Measurements from ENCODE around the gene SLC25A46. TPM values are rescaled to one million over a fixed set of nuclear protein-coding genes. Genes with fewer than 3 reads are reported as not detected.
"Not testable (repeated sequence)": the region's sequence is repeated elsewhere in the genome, so short reads cannot be mapped to it uniquely, and the experiment has no call there.

Gene SLC25A46
- total RNA-seq, 6 experiments from 2014 or later: 46.9 to 54.2 (median 49.2) TPM

DNA sequence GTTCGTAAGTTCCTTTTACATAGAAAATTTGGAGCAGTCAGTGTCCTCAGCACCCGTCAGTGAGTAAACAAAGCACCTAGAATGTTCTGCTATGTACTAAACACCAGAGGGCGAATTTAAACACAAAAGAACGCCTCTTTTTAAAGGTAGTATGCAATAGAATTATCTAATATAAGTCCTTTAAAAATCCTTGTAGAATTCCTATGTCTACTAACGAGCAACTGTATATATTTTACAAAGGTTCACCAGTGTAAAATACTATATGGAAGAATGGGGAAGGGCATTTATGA lies 11.8 kb upstream of the SLC25A46 start:
- Mint-ChIP-seq H3K27ac (no peak overlapping the region), H3K27me3 (ENCODE audit: insufficient read depth) (no peaks in the 10 kb centered on the region; the same call in 1 of the 2 replicates), H3K4me3 (peak overlapping the region; percentile 85), H3K9me3 (peaks cover 4% of the 10 kb centered on the region), H3K4me1 (ENCODE audit: low read depth) (peaks cover 7% of the 10 kb centered on the region; the same call in 1 of the 2 replicates), H3K36me3 (ENCODE audit: low read depth) (no peaks in the 10 kb centered on the region)
- no peak for DNase-seq
- TF ChIP-seq, protein P1, sequence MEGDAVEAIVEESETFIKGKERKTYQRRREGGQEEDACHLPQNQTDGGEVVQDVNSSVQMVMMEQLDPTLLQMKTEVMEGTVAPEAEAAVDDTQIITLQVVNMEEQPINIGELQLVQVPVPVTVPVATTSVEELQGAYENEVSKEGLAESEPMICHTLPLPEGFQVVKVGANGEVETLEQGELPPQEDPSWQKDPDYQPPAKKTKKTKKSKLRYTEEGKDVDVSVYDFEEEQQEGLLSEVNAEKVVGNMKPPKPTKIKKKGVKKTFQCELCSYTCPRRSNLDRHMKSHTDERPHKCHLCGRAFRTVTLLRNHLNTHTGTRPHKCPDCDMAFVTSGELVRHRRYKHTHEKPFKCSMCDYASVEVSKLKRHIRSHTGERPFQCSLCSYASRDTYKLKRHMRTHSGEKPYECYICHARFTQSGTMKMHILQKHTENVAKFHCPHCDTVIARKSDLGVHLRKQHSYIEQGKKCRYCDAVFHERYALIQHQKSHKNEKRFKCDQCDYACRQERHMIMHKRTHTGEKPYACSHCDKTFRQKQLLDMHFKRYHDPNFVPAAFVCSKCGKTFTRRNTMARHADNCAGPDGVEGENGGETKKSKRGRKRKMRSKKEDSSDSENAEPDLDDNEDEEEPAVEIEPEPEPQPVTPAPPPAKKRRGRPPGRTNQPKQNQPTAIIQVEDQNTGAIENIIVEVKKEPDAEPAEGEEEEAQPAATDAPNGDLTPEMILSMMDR (IDR thresholded peaks at IDR 0.05): peak; percentile 42

GRCh38 chr5:110731499-110731898 lies 7.3 kb upstream of the SLC25A46 start:
- not testable (repeated sequence) for H3K9me3 Mint-ChIP-seq; H3K4me3 Mint-ChIP-seq; DNase-seq; H3K36me3 Mint-ChIP-seq (ENCODE audit: low read depth); H3K27me3 Mint-ChIP-seq (ENCODE audit: insufficient read depth); H3K27ac Mint-ChIP-seq; H3K4me1 Mint-ChIP-seq (ENCODE audit: low read depth)

DNA sequence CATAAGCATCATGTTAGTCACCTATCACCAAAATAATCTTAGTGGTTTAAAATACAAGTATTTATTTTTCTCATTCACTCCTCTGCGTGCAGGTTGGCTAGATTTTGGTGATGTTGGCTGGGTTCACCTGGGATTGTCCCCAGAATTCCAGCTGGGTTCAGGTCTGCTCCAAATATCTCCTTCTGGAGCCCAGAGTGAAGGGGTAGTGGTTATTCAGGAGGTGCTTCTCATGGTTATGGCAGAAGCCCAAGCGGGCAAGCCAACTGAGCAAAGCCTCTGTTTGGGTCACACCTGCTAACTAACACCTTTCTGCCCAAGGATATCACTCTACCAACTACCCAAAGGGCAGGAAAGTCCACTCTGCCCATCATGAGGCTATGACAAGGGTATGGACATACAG lies 4.7 kb upstream of the SLC25A46 start:
- Mint-ChIP-seq H3K36me3 (ENCODE audit: low read depth) (no peaks in the 10 kb centered on the region), H3K4me1 (ENCODE audit: low read depth) (peaks cover 17% of the 10 kb centered on the region), H3K27ac (no peak overlapping the region), H3K9me3 (peaks cover 6% of the 10 kb centered on the region), H3K4me3 (no peak overlapping the region), H3K27me3 (ENCODE audit: insufficient read depth) (no peaks in the 10 kb centered on the region; the same call in none of the 2 replicates)
- TF ChIP-seq, protein P1 (IDR thresholded peaks at IDR 0.05): no peak
- DNase-seq: no peak

- peaks cover 27% of the 10 kb centered on the region for H3K4me1 Mint-ChIP-seq (ENCODE audit: low read depth)
- H3K9me3 Mint-ChIP-seq: peaks cover 6% of the 10 kb centered on the region
- peak overlapping the region; percentile 72; the same call in 1 of the 2 replicates for H3K4me3 Mint-ChIP-seq
- no peak overlapping the region for H3K27ac Mint-ChIP-seq
- H3K36me3 Mint-ChIP-seq (ENCODE audit: low read depth): no peaks in the 10 kb centered on the region
- DNase-seq: no peak
- TF ChIP-seq, protein P1 (IDR thresholded peaks at IDR 0.05): no peak
- H3K27me3 Mint-ChIP-seq (ENCODE audit: insufficient read depth): no peaks in the 10 kb centered on the region; the same call in 1 of the 2 replicates
These were observed 3.3 kb upstream of the SLC25A46 start for GRCh38 chr5:110735556-110735955.

GRCh38 chr5:110736753-110737152 lies 2.1 kb upstream of the SLC25A46 start:
- TF ChIP-seq, protein P1 (IDR thresholded peaks at IDR 0.05): no peak
- Mint-ChIP-seq H3K4me3 (peak overlapping the region; percentile 72), H3K9me3 (peaks cover 4% of the 10 kb centered on the region), H3K36me3 (ENCODE audit: low read depth) (no peaks in the 10 kb centered on the region), H3K27me3 (ENCODE audit: insufficient read depth) (no peaks in the 10 kb centered on the region; the same call in 1 of the 2 replicates), H3K4me1 (ENCODE audit: low read depth) (peaks cover 28% of the 10 kb centered on the region), H3K27ac (no peak overlapping the region)
- no peak for DNase-seq

DNA sequence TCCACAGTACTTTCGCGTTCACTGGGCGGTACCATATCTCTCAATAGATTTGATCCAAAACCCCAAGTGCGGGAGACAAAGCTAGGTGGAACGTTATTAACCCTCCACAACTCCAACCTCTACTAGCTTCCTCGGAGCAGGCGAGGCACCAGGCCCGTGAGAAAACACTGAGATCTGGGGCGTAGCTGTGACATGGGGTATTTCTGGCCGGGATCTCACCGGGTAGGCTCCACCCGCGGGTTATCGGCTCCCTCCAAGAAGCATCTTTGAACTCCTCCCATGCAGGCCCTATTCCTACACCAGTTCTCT lies 350 bp upstream of the SLC25A46 start:
- peak overlapping the region; percentile 95 for H3K4me3 Mint-ChIP-seq
- H3K27me3 Mint-ChIP-seq (ENCODE audit: insufficient read depth): no peaks in the 10 kb centered on the region; the same call in 1 of the 2 replicates
- H3K4me1 Mint-ChIP-seq (ENCODE audit: low read depth): peaks cover 28% of the 10 kb centered on the region
- H3K36me3 Mint-ChIP-seq (ENCODE audit: low read depth): no peaks in the 10 kb centered on the region
- H3K9me3 Mint-ChIP-seq: no peaks in the 10 kb centered on the region
- TF ChIP-seq, protein P1 (IDR thresholded peaks at IDR 0.05): no peak
- peak overlapping the region; percentile 92 for H3K27ac Mint-ChIP-seq
- DNase-seq: no peak
